Measurements from ENCODE around the gene OR52J3. TPM values are rescaled to one million over a fixed set of nuclear protein-coding genes. Genes with fewer than 3 reads are reported as not detected.
"Not testable (repeated sequence)": the region's sequence is repeated elsewhere in the genome, so short reads cannot be mapped to it uniquely, and the experiment has no call there.

OR52J3 gene
- total RNA-seq, 4 donors from 2014 or later, result not detected

DNA sequence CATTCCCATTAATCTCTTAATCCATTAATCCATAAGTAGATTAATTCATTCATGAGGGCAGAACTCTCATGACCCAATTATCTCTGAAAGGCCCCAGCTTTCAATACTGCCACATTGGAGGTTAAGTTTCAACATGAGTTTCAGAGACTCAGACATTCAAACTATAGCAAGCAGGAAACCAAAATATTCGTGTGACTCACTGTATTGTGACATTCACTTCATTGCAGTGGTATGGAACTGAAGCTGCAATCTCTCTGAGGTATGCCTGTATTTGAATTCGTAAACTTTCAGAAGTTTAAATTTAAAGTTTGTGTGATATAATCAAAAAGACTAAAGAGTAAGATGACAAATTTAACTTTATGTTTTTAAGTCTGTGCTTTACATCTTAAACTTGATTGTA, 2.9 kb upstream of the OR52J3 start:
- Histone ChIP-seq H3K9me3 (no peaks in the 10 kb centered on the region), H3K27ac (no peak overlapping the region), H3K4me3 (no peak overlapping the region), H3K4me1 (no peaks in the 10 kb centered on the region), H3K27me3 (no peaks in the 10 kb centered on the region), H3K36me3 (no peaks in the 10 kb centered on the region)
- TF ChIP-seq, protein P1, sequence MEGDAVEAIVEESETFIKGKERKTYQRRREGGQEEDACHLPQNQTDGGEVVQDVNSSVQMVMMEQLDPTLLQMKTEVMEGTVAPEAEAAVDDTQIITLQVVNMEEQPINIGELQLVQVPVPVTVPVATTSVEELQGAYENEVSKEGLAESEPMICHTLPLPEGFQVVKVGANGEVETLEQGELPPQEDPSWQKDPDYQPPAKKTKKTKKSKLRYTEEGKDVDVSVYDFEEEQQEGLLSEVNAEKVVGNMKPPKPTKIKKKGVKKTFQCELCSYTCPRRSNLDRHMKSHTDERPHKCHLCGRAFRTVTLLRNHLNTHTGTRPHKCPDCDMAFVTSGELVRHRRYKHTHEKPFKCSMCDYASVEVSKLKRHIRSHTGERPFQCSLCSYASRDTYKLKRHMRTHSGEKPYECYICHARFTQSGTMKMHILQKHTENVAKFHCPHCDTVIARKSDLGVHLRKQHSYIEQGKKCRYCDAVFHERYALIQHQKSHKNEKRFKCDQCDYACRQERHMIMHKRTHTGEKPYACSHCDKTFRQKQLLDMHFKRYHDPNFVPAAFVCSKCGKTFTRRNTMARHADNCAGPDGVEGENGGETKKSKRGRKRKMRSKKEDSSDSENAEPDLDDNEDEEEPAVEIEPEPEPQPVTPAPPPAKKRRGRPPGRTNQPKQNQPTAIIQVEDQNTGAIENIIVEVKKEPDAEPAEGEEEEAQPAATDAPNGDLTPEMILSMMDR (IDR thresholded peaks at IDR 0.05), result no peak
- TF ChIP-seq POLR2A (IDR thresholded peaks at IDR 0.05), result no peak
- no peak for TF ChIP-seq EP300 (IDR thresholded peaks at IDR 0.05)
- 61 to 64% methylated on average over 2 of the region's 2 CpGs for WGBS, 2 donors
- no peak for DNase-seq (ENCODE audit: low spot score in 2 of 2)

GRCh38 chr11:5046754-5047330, 516 bp downstream of the OR52J3 start:
- Histone ChIP-seq H3K27ac (no peak overlapping the region), H3K4me1 (no peaks in the 10 kb centered on the region), H3K4me3 (no peak overlapping the region), H3K27me3 (no peaks in the 10 kb centered on the region), H3K36me3 (no peaks in the 10 kb centered on the region), H3K9me3 (no peaks in the 10 kb centered on the region)
- DNase-seq (ENCODE audit: low spot score in 2 of 2), result no peak
- no peak for TF ChIP-seq EP300 (IDR thresholded peaks at IDR 0.05)
- TF ChIP-seq, protein P1 (IDR thresholded peaks at IDR 0.05), result no peak
- no peak for TF ChIP-seq POLR2A (IDR thresholded peaks at IDR 0.05)
- WGBS, 2 donors, result 84 to 87% methylated on average over 15 of the region's 15 CpGs

- not testable (repeated sequence) for H3K36me3 ChIP-seq; H3K9me3 ChIP-seq; DNase-seq (ENCODE audit: low spot score in 2 of 2); H3K27me3 ChIP-seq; H3K27ac ChIP-seq; H3K4me1 ChIP-seq; H3K4me3 ChIP-seq
- WGBS, 2 donors, result 77 to 79% methylated on average over 5 of the region's 5 CpGs
Measured at GRCh38 chr11:5058679-5059078, 12.4 kb downstream of the OR52J3 start.

DNA sequence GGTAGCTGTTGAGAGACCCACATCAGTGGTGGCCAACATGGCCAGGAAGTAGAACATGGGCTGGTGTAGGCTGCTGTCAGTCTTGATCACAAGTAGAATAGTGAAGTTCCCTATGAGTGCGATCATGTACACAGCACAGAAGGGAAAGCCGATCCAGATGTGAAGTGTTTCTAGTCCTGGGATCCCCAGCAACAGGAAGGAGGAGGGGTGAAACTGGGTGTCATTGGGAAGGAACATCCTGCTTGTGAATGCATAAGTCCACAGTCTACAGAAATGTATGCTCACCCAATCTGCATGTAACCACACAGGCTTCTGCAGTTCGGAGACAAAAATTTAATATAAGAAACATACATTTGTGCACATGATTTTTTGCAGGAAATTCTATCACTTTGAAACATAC, 13.1 kb downstream of the OR52J3 start, which contains the start of gene OR52E2:
OR52E2 (minus strand) TSS at position 237 of the 400 bp plus-strand sequence; CDS start at position 237, 0 bp downstream.
- H3K27ac ChIP-seq, result no peak within 1 kb of the TSS
- H3K27me3 ChIP-seq, result no peaks in the 10 kb centered on the region
- 81 to 86% methylated on average over 3 of the region's 3 CpGs for WGBS, 2 donors
- no peaks in the 10 kb centered on the region for H3K36me3 ChIP-seq
- no peaks in the 10 kb centered on the region for H3K9me3 ChIP-seq
- no peaks in the 10 kb centered on the region for H3K4me1 ChIP-seq
- no peak for DNase-seq (ENCODE audit: low spot score in 2 of 2)
- TF ChIP-seq POLR2A (IDR thresholded peaks at IDR 0.05), result no peak
- TF ChIP-seq, protein P1 (IDR thresholded peaks at IDR 0.05), result no peak
- TF ChIP-seq EP300 (IDR thresholded peaks at IDR 0.05), result no peak
- no peak within 1 kb of the TSS for H3K4me3 ChIP-seq

DNA sequence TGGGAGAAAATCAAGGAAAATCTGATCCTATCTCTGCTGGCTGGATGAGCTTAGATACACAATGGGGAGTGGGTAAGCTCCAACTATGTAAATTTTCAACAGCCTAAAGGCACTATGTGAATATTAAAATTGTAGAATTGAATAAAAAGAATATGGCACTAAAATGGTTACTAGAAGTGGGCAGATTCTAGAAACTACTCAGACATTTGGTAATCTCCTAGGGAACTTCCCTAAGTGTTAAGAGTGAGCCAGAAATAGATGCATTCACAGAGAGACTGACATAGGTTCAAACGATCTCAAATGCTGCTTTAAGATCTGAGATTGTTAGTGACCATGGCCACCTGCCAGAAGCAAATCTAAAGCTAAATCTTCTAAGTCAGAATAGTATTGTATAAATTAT, 18.7 kb downstream of the OR52J3 start:
- no peak overlapping the region for H3K4me3 ChIP-seq
- 0 to 3% methylated on average over 1 of the region's 1 CpG for WGBS, 2 donors
- TF ChIP-seq, protein P1 (IDR thresholded peaks at IDR 0.05), result no peak
- TF ChIP-seq EP300 (IDR thresholded peaks at IDR 0.05) (no peak), POLR2A (IDR thresholded peaks at IDR 0.05) (no peak)

DNA sequence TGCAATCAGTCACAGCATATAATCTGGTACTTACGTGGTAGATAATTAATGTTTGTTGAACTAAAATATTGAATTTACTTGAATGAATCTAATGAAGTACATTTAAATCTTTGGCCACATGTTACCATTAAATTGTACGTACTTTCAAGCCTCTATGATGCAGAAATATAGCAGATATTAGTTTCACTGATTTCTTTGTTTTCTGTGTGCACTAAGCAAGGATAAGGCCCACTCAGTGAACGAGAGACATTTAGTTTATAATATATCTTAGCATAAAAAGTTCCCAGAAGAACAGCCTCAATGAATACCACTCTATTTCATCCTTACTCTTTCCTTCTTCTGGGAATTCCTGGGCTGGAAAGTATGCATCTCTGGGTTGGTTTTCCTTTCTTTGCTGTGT, 22.9 kb downstream of the OR52J3 start, which contains the start of gene OR52E1:
OR52E1 (plus strand) TSS at position 301 of the 400 bp plus-strand sequence.
- Histone ChIP-seq H3K4me1 (no peaks in the 10 kb centered on the region), H3K4me3 (no peak within 1 kb of the TSS), H3K9me3 (no peaks in the 10 kb centered on the region), H3K27ac (no peak within 1 kb of the TSS), H3K36me3 (no peaks in the 10 kb centered on the region), H3K27me3 (no peaks in the 10 kb centered on the region)
- WGBS, 2 donors, result 67 to 69% methylated on average over 3 of the region's 3 CpGs
- TF ChIP-seq POLR2A (IDR thresholded peaks at IDR 0.05) (no peak), EP300 (IDR thresholded peaks at IDR 0.05) (no peak)
- TF ChIP-seq, protein P1 (IDR thresholded peaks at IDR 0.05), result no peak
- DNase-seq (ENCODE audit: low spot score in 2 of 2), result no peak

More for the DNA sequence above, 18.7 kb downstream of the OR52J3 start:
- Histone ChIP-seq H3K4me1 (no peaks in the 10 kb centered on the region), H3K27ac (no peak overlapping the region), H3K9me3 (no peaks in the 10 kb centered on the region), H3K36me3 (no peaks in the 10 kb centered on the region), H3K27me3 (no peaks in the 10 kb centered on the region)
- DNase-seq (ENCODE audit: low spot score in 2 of 2), result no peak
